Measurements from ENCODE around the gene EOMES.

GRCh38 chr3:27749643-27750042, 27.5 kb upstream of the EOMES start:
- no peak for TF ChIP-seq CTCF (IDR thresholded peaks at IDR 0.05)
- TF ChIP-seq POLR2A (IDR thresholded peaks at IDR 0.05), result no peak
